ENCODE results near the gene OVOL2.

DNA sequence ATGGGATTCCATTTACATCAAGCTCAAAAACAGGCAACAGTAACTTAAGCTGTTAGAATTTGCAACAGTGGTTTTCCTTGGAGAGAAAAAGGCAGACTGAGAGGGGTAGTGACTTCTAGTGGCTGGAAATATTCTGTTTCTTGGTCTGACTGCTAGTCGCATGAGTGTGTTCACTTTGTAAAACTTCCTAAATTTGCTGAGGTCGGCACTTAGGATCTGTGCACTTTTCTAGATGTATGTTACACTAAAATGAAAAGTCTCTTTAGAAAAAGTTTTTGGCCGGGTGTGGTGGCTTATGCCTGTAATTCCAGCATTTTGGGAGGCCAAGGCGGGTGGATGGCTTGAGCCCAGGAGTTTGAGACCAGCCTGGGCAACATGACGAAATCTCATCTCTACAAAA lies 18.7 kb downstream of the OVOL2 start:
- TF ChIP-seq, protein P1, sequence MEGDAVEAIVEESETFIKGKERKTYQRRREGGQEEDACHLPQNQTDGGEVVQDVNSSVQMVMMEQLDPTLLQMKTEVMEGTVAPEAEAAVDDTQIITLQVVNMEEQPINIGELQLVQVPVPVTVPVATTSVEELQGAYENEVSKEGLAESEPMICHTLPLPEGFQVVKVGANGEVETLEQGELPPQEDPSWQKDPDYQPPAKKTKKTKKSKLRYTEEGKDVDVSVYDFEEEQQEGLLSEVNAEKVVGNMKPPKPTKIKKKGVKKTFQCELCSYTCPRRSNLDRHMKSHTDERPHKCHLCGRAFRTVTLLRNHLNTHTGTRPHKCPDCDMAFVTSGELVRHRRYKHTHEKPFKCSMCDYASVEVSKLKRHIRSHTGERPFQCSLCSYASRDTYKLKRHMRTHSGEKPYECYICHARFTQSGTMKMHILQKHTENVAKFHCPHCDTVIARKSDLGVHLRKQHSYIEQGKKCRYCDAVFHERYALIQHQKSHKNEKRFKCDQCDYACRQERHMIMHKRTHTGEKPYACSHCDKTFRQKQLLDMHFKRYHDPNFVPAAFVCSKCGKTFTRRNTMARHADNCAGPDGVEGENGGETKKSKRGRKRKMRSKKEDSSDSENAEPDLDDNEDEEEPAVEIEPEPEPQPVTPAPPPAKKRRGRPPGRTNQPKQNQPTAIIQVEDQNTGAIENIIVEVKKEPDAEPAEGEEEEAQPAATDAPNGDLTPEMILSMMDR (IDR thresholded peaks at IDR 0.05 in 4 of 5, conservative IDR thresholded peaks at IDR 0.05 in 1 of 5), result no peak
- no peak for TF ChIP-seq POLR2A (IDR thresholded peaks at IDR 0.05)

Measured in gastrocnemius medialis (tissue), 4 donors.